Raji (cell line): ENCODE measurements around the gene TEX35.

Experiments
- POLR2A ChIP-seq: IDR thresholded peaks from 2 replicates; pipeline ENCODE4 v1.6.1; 2011; ENCODE audit warnings: low read depth, low read length, control low read depth; ENCODE audit not compliant: insufficient read depth

Gene TEX35

GRCh38 chr1:178488393-178488792 lies 24.5 kb upstream of the TEX35 start:
- TF ChIP-seq POLR2A, result no peak

- TF ChIP-seq POLR2A, result no peak
Observed at GRCh38 chr1:178489399-178489798, 23.5 kb upstream of the TEX35 start.

- TF ChIP-seq POLR2A, result no peak
Observed at GRCh38 chr1:178490136-178490535, 22.8 kb upstream of the TEX35 start.

GRCh38 chr1:178490967-178491366 lies 21.9 kb upstream of the TEX35 start:
- no peak for TF ChIP-seq POLR2A

GRCh38 chr1:178491721-178492120 lies 21.2 kb upstream of the TEX35 start:
- no peak for TF ChIP-seq POLR2A

- no peak for TF ChIP-seq POLR2A
Observed at GRCh38 chr1:178492341-178492740, 20.6 kb upstream of the TEX35 start.

GRCh38 chr1:178493301-178493741 lies 19.6 kb upstream of the TEX35 start:
- TF ChIP-seq POLR2A, result no peak

- TF ChIP-seq POLR2A, result no peak
Observed at GRCh38 chr1:178494569-178494971, 18.3 kb upstream of the TEX35 start.

- no peak for TF ChIP-seq POLR2A
Observed at GRCh38 chr1:178495158-178495557, 17.8 kb upstream of the TEX35 start.

- TF ChIP-seq POLR2A, result no peak
Observed at GRCh38 chr1:178495741-178496409, 17.0 kb upstream of the TEX35 start.

- no peak for TF ChIP-seq POLR2A
Observed at GRCh38 chr1:178496410-178497135, 16.3 kb upstream of the TEX35 start, which contains the start of gene CLEC20A. Gene CLEC20A (minus strand): TSS chr1:178496964. CDS start chr1:178496939, 25 bp downstream.

- no peak for TF ChIP-seq POLR2A
Observed at GRCh38 chr1:178497903-178498478, 14.9 kb upstream of the TEX35 start.

GRCh38 chr1:178498896-178499675 lies 13.8 kb upstream of the TEX35 start:
- TF ChIP-seq POLR2A, result no peak

- no peak for TF ChIP-seq POLR2A
Observed at GRCh38 chr1:178500091-178500770, 12.7 kb upstream of the TEX35 start.
